CD4-positive, alpha-beta T cell treated with Interleukin-4 for 4 hours (primary cell): Measurements from ENCODE around the gene UNC5C.
"Not testable (repeated sequence)": the region's sequence is repeated elsewhere in the genome, so short reads cannot be mapped to it uniquely, and the experiment has no call there.

Experiments
- DNase-seq: peaks from one replicate; pipeline ENCODE4 v3.0.0-alpha.2; 2020

The UNC5C gene

DNA sequence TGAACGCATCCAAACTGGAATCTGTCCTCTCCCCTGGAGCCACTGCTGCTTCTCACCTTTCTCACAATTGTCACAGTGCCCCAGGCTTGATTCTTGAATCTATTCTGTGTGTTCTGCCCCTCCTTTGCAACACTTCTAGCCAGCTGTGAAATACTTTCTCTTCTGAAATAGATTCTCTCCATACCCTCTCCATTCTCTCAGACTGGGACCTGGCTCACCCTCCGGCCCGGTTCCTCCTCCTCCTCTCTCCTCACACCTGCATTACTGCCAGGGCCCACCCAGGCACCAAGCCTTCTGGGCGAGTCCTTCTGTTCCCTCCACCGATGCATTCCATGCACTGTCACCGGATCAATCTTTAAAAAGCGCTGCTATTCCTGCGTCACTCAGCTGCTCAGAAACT, 336.1 kb downstream of the UNC5C start:
- DNase-seq = no peak

DNA sequence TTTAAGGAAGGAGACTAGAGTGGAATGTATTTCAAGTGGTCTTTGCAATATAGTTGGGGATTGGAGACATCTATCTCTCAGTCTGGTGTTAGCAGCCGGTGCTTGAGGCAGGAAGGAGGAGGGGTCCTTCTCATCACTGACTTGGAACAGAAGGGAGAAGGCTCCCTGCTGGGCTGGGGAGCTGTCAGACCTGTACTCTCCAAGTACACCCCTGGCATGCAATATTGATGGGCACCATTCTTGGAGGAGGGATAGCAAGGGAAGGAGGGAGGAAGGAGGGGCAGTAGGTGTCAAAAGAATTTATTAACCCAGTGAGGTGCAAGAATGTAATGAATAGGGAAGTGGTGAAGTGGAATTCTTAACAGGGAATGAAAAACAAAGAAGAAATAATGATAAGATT, 338.8 kb downstream of the UNC5C start:
- no peak for DNase-seq

DNA sequence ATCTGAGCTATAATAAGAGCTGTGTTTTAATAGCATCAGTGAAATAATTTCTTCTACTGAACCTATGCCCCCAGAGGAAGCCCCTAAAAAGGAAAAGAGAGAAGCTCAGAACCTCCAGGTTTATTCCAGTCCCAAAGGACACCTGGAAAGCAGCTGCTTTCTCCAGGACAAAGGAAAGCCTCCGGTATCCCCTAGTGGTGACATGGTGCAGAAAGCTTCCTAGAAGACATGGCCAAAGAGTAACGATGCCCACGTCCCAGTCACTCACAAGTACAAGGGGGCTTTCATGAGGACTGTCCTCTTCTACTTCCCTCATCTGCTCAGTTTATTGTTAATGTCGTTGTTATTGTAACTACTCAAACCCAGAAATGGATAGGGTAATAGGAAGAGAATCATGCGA, 343.9 kb downstream of the UNC5C start:
- DNase-seq = no peak

DNA sequence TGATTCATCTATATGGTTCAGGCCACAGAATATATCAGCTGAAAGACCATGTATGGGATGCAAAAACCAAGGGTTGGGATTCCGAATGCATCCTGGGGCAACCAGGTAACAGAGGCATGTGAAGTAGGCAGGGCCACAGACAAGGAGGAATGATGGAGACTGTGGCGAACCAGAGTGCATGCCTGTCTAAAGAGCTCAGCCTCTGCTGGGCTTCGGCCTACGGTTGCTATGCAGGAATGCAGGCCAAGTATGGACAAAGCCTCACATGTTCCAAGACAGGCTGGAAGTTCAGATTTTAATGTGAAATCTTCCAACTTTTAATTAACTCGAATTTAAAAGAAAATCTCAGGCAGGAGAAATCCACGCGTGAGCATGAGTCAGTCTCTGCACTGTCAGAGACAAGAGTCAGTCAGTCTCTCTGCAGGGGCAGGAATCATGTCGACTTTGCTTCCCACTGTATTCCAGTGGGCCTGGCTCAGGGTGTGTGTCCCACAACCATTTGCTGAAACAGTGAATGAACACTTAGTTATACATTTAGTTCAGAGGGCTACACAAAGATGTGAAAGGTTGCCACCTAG, 344.4 kb downstream of the UNC5C start:
- DNase-seq = no peak

DNA sequence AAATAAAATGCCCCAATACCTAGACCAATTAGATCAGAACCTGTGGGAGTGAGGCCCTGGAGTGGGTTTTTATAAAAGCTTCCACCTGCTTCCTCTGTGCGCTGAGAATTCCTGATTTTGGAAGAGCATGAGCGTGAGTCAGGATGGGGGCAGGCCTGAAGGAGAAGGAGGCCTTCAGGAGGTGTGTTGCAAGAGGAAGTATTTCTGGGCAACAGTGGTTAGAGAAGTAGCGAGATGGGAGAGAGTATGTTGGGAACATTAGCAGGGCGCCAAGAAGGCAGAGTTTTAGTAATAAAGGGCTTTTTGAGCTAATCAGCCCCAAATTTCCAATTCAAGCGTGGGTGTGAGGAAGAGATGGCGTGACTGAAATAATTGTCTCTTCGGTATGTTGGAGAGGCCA, 349.8 kb downstream of the UNC5C start:
- no peak for DNase-seq

DNA sequence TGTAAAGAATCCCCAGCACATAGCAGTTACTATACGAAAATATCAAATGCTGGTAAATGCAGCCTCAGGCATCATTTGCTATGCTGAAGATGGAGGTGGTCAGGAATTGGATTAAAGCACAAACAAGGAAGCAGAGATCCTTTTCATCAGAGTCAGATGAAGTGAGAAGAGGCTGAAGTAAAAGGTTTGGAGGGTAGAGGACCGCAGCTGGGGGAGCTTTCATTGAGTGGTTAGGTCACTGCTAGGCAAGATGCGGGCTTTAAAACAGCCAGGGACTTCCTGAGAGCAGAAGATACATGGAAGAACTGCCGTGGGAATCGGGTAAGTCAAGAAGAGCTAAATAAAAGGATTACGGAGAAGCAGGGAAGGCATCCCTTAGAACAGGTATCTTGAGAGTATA, 351.4 kb downstream of the UNC5C start:
- DNase-seq = no peak

DNA sequence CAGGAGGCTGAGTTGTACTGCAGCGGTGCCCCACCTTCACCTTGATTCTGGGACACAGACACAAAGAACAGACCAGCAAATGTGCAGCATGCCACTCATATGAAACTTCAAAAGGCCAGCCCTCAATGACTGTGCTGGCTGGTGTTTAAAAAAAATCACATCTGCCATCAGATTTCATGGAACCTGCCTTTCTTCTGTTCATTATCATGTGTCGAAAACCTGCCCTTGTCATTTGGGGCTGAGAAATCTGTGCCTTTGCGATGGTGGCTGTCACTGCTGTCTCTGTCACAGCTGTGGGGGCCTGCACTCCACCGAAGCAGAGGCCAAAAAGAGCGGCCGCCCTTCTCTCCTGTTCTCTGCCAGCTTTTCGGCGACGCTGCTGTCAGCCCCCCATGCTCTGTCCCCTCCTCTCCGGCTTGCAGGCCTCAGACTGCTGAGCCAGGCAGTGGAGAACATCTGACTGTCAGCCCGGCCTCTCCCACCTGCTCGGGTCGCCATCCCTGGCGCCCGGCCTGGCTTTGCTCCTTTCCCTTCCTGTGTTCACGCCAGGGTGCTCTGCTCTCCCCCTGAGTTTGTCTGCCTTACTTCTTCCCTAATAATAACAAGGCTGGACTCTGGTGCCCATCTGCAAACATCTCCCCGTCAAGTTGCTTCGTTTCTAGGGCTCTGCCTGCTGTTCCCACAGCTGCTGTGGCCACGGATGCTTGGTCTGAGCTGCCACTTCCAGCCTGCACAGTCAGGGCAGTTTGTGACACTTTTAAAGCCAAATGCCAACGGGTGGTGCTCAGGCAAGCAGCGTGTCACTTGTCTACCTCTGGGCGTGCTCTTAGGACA, 355.2 kb downstream of the UNC5C start:
- DNase-seq = no peak

DNA sequence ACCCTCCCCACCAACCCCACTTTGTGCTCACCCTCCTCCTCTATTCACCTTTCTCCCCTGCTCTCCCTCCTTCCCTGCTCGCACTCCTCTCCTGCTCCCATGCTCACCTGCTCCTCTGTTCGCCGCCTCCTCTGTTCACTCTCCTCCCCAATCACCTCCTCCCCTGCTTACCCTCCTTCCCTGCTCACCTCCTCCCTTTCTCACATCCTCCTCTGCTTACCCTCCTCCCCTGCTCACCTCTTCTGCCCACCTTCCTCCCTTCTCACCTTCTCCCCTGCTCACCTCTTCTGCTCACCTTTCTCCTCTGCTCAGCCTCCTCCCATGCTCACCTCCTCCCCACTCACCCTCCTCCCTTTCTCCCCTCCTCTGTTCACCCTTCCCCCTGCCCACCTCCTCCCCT, 357.2 kb downstream of the UNC5C start:
- no peak for DNase-seq

DNA sequence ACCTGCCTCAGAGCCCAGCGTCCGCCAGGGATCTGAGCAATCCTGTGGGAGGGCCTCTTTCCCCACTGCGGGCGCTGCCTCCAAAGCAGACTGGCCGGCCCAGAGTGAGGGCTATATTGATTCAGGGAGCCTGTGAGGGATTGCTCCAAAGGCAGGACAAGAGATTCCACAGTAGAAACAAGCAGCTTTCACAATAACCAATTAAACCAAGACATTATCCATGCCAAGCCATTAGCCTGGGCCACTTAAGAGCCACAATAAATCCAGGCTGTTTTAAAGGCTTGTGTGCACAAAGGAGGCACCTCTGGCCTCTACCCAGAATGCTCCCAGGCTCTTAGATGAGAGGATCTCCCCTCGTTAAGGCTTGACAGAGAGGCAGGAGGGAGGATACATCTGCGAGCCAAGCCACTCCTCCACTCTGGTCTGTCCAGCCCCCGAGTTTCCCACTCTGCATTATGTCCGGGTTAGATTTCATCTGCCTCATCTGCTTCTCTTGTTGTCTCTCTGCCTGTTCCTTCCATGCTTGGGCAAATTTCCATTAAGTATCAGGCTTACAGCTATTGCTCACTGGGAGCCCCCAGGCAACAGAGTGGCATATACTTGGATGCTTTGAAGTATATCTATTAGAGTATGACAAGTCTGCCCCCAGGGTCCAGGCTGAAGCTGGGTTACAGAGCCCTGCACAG, 357.9 kb downstream of the UNC5C start:
- DNase-seq = no peak

DNA sequence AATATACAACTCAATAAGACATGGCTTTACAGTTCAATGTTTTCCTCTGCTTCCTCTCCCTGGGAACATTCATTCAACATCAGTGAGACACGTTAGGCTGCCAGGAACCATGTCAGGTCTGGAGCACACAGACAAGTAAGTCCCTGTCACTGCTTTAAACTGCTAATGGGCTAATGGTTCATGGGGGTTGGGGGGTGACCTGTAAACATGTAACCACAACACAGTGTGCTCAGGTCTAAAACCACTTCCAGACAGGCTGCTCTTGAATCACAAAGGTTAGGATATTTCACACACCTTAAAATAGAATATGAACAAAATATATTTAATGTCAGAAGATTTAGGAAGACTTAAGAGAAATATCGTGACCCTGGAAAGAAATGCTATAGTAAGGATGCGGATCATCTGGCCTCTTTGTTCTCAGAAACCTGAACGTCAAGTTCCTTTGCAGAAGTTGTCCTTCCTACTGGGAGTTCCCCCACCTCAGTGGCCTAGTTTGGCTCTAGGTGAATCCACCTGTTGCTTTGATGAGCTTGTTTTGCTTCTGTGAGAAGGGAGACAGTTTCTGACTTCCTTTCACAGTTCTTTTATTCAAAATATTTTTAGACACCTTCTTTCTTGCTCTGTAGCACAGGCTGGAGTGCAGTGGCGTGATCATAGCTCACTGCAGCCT, 359.9 kb downstream of the UNC5C start:
- DNase-seq = peak; percentile 28

DNA sequence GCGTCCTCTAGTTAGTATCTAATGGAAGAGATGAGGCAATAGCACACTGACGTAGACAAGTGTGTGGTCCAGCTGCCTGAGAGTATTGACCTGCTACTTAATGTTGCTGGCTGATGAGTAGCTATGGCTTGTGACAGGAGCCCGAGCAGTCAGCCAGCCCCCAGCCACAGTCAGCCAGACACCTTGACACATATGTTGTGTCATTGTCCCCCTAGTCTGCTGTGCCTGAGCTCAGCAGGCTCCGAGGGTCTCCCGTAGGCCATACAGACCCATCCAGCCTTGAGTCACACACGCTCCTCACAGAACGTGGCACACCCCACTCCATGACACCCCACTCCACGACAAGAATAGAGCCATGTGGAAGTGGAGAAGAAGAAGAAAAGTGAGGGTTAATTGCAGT, 362.1 kb downstream of the UNC5C start:
- DNase-seq = no peak

DNA sequence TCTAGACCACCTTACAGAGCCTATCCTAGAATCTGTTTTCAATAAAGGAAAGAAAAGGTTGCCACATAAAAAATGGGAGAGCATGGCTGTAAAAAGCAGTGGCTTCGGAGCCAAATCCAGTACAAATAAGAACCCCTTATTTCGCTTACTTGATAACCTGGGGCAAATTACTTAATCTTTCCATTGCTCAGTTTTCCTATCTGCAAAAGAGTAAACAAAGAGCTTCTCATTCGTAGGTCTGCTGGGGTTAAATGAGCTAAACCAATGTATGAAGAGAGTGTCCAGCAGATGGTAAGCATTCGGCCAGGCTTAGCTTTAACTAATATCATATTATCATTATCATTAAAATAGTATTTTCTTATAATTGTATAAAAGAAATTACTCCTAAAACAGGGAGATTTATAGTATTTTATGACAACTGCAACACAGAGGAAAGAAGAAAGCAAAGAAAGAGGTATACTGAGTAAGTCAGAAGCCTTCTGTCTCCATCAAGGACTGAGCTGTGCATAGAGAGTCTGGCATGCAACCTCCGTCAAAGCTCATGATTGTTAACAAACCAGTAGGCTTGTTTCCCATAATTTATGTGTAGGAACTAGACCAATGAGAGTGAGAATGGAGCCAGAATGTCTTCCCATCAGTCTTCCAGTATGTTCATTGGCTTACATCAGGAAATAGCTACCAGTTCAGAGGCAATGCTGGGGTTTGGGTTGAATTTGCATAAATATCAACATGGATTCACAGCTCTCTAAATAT, 364.9 kb downstream of the UNC5C start:
- DNase-seq = no peak

DNA sequence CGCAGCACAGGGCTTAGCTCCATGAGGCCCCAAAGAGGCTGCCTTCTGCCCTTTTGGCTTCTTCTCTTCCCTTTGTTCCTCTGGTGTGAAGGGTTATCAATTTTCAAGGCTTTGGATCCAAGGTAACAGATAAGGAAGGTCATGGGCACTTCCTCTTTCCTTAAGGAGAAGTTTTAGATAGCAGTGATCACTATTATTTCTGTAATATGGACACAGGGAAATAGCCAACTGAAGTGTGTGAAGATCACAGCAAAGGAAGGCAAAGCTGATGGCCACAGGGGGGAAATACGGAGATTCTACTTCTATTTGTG, 366.8 kb downstream of the UNC5C start:
- no peak for DNase-seq

DNA sequence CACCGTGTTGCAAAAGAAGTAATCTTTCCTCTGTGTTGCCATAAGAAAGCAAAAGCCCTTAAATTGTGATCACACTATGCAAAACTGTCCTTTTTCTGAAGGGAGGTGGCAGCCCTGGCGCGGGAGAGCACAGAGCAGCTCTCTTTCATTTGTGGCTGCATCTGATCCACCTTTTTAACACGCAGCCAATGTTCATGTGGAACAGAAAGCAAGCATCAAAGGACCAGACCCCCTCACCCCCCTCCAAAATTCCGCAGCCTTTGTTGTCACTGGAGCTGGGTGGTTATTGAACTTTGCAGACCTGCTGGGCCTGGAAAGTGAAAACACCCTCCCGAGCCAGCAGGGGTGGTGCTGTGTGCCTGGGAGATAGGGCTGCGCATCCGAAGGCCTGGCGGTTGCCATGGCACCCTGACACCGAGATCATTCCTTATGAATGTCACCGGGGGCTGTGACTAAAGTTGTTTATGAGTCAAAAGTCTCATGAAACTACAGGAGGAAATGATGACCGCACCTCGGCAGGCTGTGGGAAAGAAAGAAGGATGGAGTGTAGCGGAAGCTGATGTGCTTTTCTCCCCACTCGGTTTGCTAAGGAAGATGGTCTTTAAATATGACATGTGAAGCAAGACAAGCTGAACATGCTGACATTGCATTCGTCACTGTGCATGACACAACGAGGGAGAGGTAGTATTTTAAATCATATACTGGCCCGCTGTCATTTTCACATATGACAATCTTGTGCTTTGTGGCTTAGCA, 367.4 kb downstream of the UNC5C start:
- DNase-seq = peak; percentile 44

DNA sequence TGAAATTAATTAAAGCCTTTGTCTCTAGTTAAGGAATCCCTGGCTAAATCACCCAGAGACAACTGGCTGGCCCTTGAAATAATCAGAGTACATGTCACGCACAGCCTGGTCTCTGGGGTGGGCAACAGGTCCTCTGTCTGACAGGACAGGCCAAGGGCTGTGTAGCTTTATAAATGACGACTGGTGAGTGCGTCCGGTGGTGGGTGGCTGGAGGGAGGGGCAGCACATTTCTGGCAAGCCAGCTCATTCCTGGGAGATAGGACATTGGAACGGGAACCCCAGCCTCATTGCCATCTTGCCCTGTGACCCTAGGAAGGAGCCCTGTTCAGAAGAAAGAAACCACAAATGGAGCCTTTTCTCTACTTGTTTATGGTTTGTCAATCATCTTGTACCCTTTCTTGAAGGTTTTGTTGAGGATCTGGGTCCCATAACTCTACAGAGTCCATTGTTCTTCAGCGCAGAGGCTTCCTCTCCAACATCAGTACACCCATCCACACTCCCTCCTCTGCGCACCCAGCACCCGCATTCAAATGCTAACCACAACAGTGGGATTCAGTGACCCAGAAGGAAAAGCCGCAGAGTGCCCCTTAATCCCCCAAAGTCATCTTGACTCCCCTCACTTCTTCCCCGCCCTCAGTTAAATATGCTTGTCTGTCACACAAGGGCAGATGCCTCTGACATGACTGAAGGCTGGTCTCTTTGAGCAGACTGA, 368.1 kb downstream of the UNC5C start:
- DNase-seq = no peak

DNA sequence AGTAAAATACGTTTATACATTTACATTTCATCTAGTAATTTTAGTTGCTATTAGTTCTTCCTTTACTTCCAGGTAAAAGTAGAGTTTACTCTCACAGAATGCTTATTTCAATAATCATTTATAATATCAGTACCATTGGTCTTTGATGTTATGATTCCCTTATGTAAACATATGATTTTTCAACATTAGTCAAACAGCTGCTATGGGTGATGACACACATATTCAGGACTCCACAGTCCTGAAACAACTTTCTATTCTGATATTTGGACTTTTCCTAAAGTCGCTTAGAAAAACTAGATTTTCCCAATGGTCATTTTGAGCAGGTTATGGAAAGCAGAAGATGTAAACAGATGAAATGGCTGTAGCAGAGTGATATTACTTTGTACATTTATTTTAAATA, 369.8 kb downstream of the UNC5C start:
- DNase-seq = no peak

DNA sequence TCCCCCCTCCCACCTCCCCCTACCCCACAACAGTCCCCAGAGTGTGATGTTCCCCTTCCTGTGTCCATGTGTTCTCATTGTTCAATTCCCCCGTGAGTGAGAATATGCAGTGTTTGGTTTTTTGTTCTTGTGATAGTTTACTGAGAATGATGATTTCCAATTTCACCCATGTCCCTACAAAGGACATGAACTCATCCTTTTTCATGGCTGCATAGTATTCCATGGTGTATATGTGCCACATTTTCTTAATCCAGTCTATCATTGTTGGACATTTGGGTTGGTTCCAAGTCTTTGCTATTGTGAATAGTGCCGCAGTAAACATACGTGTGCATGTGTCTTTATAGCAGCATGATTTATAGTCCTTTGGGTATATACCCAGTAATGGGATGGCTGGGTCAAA, 377.4 kb downstream of the UNC5C start:
- DNase-seq = not testable (repeated sequence)

DNA sequence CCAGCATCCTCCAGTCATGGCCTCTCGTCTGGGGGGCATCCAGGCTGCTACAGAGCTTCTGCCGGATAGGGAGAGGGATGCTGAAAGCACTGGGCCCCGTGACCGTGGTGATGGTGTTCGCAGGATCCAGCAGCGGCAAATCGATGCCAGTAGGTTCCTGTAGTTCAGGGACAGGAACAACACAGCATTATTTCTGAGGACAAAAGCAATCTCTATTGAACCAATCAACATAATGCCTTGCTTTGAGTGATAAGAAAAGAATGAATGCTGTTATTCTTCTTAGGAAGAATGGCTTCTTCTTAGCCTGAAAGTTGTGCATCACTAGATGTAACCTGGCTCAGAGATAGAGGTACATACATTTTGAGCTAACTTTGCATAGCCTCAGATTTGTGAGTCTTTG, 378.6 kb downstream of the UNC5C start:
- no peak for DNase-seq

DNA sequence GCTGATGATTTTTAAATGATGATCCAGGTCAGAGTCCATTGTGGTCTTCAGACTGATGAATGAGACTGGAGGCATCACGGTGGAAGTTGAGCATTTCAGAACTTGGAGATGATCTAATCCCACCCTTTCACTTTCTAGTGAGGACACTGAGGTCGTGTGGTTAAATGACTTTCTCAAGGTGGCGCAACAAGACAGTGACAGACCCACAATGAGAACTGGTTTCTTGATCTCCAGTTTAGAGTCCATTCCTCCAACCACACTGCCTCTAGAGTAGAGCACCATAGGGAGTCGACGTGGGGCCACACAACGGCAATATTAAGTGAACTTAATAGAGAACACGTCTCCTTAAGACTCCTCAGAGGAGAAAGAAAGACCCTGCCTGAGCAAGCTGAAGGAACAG, 381.0 kb downstream of the UNC5C start:
- no peak for DNase-seq

DNA sequence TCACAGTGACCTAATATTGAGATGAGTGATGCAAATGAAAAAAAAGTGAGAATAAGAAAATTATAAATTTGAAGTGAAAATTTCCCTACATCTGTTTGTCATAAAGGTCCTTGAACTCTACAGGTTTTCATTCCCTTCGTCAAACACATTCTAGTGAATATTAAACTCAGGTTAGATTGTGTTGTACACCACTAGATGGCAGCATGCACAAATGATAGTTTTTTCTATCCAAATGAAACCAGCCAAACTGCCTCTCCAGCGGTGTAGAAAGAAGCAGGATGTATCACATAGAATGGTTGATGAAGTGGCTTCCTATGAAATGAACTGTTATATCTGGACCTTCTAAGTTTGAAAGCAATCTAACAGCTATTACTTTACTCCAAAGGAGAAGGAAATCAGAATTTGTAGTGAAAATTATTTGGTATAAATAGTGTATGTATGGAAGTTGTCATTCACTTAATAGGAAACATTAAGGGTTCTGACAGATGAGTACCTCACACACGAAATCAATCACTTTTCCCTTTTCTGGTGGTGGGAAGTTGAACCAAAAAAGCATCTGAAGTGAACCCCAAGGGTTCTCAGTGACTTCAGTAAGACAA, 382.7 kb downstream of the UNC5C start:
- DNase-seq = peak; percentile 66

DNA sequence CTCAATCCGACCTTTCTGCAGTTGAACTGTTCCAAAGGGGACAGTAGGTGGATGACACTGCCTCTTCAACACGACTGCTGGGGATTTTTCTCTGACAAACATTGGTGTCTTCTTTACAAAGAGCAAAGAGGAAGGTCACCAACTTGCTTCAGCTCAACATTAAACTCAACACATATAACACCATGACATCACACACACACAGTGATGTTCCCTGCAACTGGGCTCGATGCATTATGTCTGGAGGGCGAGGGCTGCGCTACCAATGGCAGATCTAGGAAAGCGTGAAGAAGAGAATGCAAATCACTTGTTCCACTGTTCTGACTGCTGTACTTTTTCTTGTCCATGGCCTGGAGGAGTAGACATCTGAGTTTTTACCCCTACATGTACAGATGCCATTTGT, 385.9 kb downstream of the UNC5C start:
- no peak for DNase-seq
